HepG2 (cell line): ENCODE results near the gene KIF1B. TPM values are rescaled to one million over a fixed set of nuclear protein-coding genes. Genes with fewer than 3 reads are reported as not detected.
A peak's percentile ranks its signal among the peaks of the same experiment; 100 is the strongest.

Source experiments
- ATF5 ChIP-seq: sonication (generic); formaldehyde crosslinking; IDR thresholded peaks from 2 replicates; pipeline ENCODE4 v1.4.0; 2020; ENCODE audit warnings: mild to moderate bottlenecking, low read depth, missing genetic modification reagents
- CC2D1A ChIP-seq: sonication (generic); formaldehyde crosslinking; IDR thresholded peaks from 2 replicates; pipeline ENCODE4 v1.8.1; 2023; ENCODE audit warnings: mild to moderate bottlenecking, missing genetic modification reagents
- ERF ChIP-seq: IDR thresholded peaks from 2 replicates; pipeline ENCODE4 v1.6.1; 2018; ENCODE audit warnings: missing biosample characterization, missing genetic modification reagents
- FOXP1 ChIP-seq, 2 experiments: fragments of 450-650 bp in 1 of 2; IDR thresholded peaks; 2 replicates each; pipeline ENCODE4 v1.6.1; 2017 to 2018; ENCODE audit warnings: antibody characterized with exemption in 1 of 2
- JUN ChIP-seq: sonication (generic); formaldehyde crosslinking; IDR thresholded peaks from 2 replicates; pipeline ENCODE4 v1.4.0; 2020; ENCODE audit warnings: mild to moderate bottlenecking, missing genetic modification reagents
- MIER2 ChIP-seq: IDR thresholded peaks from 2 replicates; pipeline ENCODE4 v1.6.1; 2016; ENCODE audit warnings: missing biosample characterization, missing genetic modification reagents
- NONO ChIP-seq, 2 experiments: fragments of 450-650 bp in 1 of 2; sonication (generic) in 1 of 2; formaldehyde crosslinking in 1 of 2; IDR thresholded peaks in 1 of 2; conservative IDR thresholded peaks in 1 of 2; 2 replicates each; pipeline versions ENCODE4 v1.6.1 to v1.8.0; 2017 to 2022; ENCODE audit warnings: mild to moderate bottlenecking in 1 of 2, missing genetic modification reagents in 1 of 2, moderate library complexity in 1 of 2
- RFXANK ChIP-seq: IDR thresholded peaks from 2 replicates; pipeline ENCODE4 v1.6.1; 2016
- ZBTB33 ChIP-seq: sonication (generic); formaldehyde crosslinking; IDR thresholded peaks from 2 replicates; pipeline ENCODE4 v1.4.0; 2020; ENCODE audit warnings: missing genetic modification reagents
- ZBTB38 ChIP-seq: sonication (generic); formaldehyde crosslinking; IDR thresholded peaks from 2 replicates; pipeline ENCODE4 v1.5.1; 2020; ENCODE audit warnings: mild to moderate bottlenecking, missing genetic modification reagents
- ZNF30 ChIP-seq: sonication (generic); formaldehyde crosslinking; IDR thresholded peaks from 2 replicates; pipeline ENCODE4 v1.5.0; 2020; ENCODE audit warnings: mild to moderate bottlenecking, missing genetic modification reagents
- ZNF496 ChIP-seq: sonication (generic); formaldehyde crosslinking; IDR thresholded peaks from 2 replicates; pipeline ENCODE4 v1.8.1; 2023; ENCODE audit warnings: mild to moderate bottlenecking, moderate library complexity, missing genetic modification reagents; ENCODE audit not compliant: insufficient replicate concordance
- ZNF543 ChIP-seq: sonication (generic); formaldehyde crosslinking; IDR thresholded peaks from 2 replicates; pipeline ENCODE4 v1.4.0; 2020; ENCODE audit warnings: mild to moderate bottlenecking, missing genetic modification reagents
- ZNF607 ChIP-seq: sonication (generic); formaldehyde crosslinking; IDR thresholded peaks from 2 replicates; pipeline ENCODE4 v1.5.1; 2020; ENCODE audit warnings: missing genetic modification reagents, mild to moderate bottlenecking, borderline replicate concordance
- ZNF709 ChIP-seq: sonication (generic); formaldehyde crosslinking; IDR thresholded peaks from 2 replicates; pipeline ENCODE4 v1.5.0; 2020; ENCODE audit warnings: mild to moderate bottlenecking, missing genetic modification reagents
- polyA plus RNA-seq, 8 experiments: library from polyadenylated mRNA; depleted of rRNA in 3 of 8; stranded (reverse) in 7 of 8; unstranded in 1 of 8; fragments of >200 nt; fragmentation: Illumina TruSeq in 4 of 8; extraction: Trizol in 4 of 8; gene quantifications; 2 replicates each; pipeline versions ENCODE4 v1.2.1 to v1.2.3, GENCODE V29; 2011 to 2016; ENCODE audit warnings: low read depth in 4 of 8, missing spikeins in 1 of 8, mixed read lengths in 1 of 8; ENCODE audit not compliant: insufficient read depth in 1 of 8
- total RNA-seq, 5 experiments: library from RNA; depleted of rRNA; stranded (reverse); fragments of >200 nt; fragmentation: Illumina TruSeq; extraction: Trizol; gene quantifications; 2 replicates each; pipeline ENCODE4 v1.2.3, GENCODE V29; 2016; ENCODE audit warnings: low read depth in 1 of 5
- TF ChIP-seq, protein P1 (sequence below): sonication (generic); formaldehyde crosslinking; IDR thresholded peaks from 2 replicates; pipeline ENCODE4 v1.9.0; 2022; ENCODE audit warnings: missing genetic modification reagents, mild to moderate bottlenecking, borderline replicate concordance
- TF ChIP-seq, protein P2 (sequence below): sonication (generic); formaldehyde crosslinking; IDR thresholded peaks from 2 replicates; pipeline ENCODE4 v1.8.1; 2022; ENCODE audit warnings: low read depth, mild to moderate bottlenecking, missing genetic modification reagents

KIF1B gene
- total and polyA plus RNA-seq, 2 of the 13 experiments (the other 11 are each of a cell fraction or from before 2014, with no cell fraction given): 26.7 to 32.5 TPM

DNA sequence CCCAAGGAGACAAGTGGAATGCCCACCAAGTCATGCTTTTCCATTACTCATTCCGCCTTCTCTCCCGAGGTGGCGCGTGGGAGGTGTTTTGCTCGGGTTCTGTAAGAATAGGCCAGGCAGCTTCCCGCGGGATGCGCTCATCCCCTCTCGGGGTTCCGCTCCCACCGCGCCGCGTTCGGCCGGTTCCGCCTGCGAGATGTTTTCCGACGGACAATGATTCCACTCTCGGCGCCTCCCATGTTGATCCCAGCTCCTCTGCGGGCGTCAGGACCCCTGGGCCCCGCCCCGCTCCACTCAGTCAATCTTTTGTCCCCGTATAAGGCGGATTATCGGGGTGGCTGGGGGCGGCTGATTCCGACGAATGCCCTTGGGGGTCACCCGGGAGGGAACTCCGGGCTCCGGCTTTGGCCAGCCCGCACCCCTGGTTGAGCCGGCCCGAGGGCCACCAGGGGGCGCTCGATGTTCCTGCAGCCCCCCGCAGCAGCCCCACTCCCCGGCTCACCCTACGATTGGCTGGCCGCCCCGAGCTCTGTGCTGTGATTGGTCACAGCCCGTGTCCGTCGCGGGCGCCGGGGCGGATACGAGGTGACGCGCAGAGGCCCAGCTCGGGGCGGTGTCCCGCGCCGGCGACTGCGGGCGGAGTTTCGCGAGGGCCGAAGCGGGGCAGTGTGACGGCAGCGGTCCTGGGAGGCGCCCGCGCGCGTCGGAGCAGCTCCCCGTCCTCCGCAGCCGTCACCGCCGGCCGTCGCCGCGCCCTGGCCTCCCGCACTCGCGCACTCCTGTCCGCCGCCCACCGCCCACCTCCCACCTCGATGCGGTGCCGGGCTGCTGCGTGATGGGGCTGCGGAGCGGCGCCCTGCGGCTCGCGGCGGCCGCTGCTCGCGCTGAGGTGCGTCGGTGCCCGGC lies at the start of gene KIF1B (continued):
- TF ChIP-seq NONO (IDR thresholded peaks at IDR 0.05): no peak
- TF ChIP-seq NONO (CRISPR knock-in tag; conservative IDR thresholded peaks at IDR 0.05): peak; percentile 82
- peak; percentile 41; the same call in 1 of the 2 replicates for TF ChIP-seq ZBTB33 (CRISPR knock-in tag)
- TF ChIP-seq, protein P1, sequence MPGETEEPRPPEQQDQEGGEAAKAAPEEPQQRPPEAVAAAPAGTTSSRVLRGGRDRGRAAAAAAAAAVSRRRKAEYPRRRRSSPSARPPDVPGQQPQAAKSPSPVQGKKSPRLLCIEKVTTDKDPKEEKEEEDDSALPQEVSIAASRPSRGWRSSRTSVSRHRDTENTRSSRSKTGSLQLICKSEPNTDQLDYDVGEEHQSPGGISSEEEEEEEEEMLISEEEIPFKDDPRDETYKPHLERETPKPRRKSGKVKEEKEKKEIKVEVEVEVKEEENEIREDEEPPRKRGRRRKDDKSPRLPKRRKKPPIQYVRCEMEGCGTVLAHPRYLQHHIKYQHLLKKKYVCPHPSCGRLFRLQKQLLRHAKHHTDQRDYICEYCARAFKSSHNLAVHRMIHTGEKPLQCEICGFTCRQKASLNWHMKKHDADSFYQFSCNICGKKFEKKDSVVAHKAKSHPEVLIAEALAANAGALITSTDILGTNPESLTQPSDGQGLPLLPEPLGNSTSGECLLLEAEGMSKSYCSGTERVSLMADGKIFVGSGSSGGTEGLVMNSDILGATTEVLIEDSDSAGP: peak; percentile 82
- TF ChIP-seq ZNF607 (CRISPR knock-in tag): no peak
- TF ChIP-seq MIER2 (CRISPR knock-in tag): no peak
- no peak for TF ChIP-seq FOXP1 (IDR thresholded peaks at IDR 0.05)
- 0 out of 2 replicates have a peak, but pooled peaks have one; percentile 25 for TF ChIP-seq FOXP1 (CRISPR knock-in tag; IDR thresholded peaks at IDR 0.05)
- peak; percentile 58 for TF ChIP-seq ZNF709
- no peak for TF ChIP-seq ATF5 (CRISPR knock-in tag)
- TF ChIP-seq, protein P2, sequence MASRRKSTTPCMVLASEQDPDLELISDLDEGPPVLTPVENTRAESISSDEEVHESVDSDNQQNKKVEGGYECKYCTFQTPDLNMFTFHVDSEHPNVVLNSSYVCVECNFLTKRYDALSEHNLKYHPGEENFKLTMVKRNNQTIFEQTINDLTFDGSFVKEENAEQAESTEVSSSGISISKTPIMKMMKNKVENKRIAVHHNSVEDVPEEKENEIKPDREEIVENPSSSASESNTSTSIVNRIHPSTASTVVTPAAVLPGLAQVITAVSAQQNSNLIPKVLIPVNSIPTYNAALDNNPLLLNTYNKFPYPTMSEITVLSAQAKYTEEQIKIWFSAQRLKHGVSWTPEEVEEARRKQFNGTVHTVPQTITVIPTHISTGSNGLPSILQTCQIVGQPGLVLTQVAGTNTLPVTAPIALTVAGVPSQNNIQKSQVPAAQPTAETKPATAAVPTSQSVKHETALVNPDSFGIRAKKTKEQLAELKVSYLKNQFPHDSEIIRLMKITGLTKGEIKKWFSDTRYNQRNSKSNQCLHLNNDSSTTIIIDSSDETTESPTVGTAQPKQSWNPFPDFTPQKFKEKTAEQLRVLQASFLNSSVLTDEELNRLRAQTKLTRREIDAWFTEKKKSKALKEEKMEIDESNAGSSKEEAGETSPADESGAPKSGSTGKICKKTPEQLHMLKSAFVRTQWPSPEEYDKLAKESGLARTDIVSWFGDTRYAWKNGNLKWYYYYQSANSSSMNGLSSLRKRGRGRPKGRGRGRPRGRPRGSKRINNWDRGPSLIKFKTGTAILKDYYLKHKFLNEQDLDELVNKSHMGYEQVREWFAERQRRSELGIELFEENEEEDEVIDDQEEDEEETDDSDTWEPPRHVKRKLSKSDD (CRISPR knock-in tag): peak; percentile 46; the same call in 1 of the 2 replicates
- TF ChIP-seq ZNF496 (CRISPR knock-in tag): no peak
- TF ChIP-seq ZNF543 (CRISPR knock-in tag): no peak; the same call in 1 of the 2 replicates
- no peak for TF ChIP-seq JUN (CRISPR knock-in tag)
- no peak for TF ChIP-seq CC2D1A (CRISPR knock-in tag)
- TF ChIP-seq RFXANK (CRISPR knock-in tag): no peak
- no peak; the same call in 1 of the 2 replicates for TF ChIP-seq ZNF30 (CRISPR knock-in tag)
- TF ChIP-seq ZBTB38 (CRISPR knock-in tag): peak; percentile 64; the same call in 1 of the 2 replicates
- TF ChIP-seq ERF: no peak; the same call in 1 of the 2 replicates
